Stimulated activated CD4-positive, alpha-beta T cell treated with anti-CD3 and anti-CD28 coated beads, Interleukin-1b, Interleukin-23, amount 100 ng/mL, for 1 hour (primary cell): ENCODE data around the gene ZBTB16.
A peak's percentile ranks its signal among the peaks of the same experiment; 100 is the strongest.

Source experiments
- DNase-seq, 2 donors: peaks; one replicate each; pipeline ENCODE4 v3.0.0-alpha.2; 2020; ENCODE audit warnings: low read depth in 2 of 2

The ZBTB16 gene

DNA sequence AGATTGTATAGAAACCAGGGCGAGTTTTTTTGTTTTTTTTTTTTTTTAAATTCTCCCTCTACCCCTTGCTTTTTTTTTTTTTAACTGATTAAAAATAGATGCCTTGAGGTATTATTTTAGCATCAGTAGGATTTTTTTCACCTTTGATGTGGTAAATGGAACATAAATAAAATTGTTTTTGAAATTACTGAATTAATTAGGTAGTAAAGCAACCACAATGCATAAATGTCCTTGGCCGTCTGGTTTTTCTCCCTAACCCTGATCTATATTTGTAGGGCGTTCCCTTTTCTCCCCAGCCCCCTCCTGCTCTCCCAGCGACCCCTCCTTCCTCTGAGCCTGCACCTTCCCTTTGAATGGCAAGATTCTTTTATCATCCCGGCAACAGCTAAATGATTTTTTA lies 107.8 kb downstream of the ZBTB16 start:
- no peak for DNase-seq

DNA sequence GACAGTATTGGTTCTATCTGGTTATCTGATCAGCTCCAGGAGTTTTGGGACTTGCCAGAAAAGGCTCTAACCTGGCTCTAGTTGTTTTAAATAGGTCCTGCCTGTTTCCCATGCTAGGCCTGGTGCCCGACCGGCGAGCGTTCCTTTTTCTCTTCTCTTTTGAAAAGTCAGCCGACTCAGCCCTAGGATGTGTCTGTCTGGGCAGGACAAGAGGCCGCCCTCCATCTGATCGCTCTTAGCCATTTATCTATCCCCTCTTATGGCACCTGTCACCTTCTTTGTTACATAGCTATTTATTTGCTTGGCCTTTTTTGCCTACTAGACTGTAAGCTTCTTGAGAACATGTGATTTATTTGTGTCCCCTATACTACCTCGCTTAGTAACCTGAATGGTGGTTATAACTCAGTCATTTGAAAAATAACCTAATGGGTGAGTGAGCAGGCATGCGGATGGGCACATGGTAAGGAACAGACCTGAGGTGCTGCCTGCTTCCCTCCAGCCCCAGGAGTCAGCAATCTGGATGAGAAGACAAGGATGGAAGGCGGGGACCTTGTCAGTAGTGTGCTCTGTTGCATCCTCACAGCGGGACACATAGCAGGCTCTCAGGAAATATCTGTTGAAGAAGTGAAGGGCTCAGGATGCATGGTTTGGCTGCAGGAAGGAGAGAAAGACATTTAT lies 108.4 kb downstream of the ZBTB16 start:
- DNase-seq: no peak

DNA sequence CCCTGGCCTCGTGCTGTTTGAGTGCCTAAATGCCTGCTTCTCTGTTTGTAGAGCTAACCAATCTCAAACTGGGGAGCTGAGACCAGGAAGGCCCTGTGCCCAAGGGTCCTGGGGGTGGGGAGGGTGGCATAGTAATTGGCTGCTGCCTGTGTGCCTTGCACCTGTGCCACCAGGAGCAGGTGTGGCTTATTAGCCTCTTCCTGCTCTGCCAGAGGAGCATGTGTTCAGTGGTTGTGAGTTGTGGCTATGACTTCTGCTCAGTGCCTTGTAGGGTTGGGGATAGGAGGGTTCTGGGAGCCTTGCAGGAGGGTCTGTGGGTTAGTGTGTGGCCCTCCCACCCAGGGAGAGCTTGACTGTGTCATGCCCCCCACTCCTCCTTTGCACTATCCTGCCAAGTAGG lies 109.2 kb downstream of the ZBTB16 start:
- DNase-seq: no peak

DNA sequence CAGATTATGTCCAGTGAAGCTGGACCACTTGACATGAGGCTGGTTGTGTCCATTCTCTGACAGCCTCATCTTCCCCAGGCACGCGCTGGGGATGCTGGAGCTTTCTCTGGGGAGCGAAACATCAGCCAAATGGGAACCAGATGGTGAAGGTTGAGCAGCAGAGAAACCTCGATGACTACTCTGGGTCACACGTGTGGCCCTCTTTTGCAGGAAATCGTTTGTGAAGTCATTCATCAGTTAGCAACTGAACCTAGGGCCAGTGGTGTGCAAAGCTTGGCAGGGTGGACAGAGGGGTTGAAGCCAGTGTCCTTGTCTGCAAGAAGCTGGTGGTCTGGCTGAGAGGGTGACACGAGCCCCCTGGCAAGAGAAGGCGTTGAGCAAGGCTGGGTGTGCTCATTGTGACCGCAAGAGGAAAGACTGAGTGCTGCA lies 109.8 kb downstream of the ZBTB16 start:
- DNase-seq: no peak

DNA sequence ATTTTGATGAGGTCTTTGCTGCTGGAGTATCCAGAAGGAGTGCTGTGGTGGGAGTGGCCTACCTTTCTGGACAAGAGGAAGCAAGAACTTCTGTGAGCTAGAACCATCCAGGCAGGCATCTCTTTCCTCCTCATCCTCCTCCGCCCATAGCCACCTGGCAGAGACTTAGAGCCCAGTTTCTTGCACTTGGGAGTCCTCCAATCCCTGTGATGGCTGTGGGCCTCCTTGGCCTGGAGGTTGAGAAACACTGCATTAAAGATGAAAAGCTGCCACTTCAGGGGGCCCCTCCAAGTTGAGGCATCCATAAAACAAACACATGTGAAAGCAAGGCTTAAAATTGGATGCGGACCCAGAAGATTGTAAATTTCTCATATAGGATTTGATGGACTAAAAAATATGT lies 110.3 kb downstream of the ZBTB16 start:
- DNase-seq: no peak

DNA sequence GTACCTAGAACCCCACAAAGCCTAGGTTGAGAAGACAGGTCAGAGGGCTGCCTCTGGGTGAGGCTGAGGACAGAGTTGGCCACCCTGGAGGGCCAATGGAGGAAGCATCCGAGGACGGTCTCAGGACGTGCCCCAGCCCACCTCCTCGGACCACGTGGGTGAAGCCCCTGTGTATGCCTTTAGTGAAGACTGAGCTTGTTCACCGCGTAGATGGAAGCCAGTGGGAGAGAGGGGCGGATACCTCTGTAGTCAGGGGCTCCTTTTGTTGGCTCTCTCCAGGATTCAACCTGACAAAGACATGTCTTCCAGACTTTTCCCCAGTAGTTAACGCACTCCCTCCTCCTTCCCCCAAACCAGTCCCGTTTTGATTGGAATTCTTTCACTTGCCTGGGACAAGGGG lies 110.7 kb downstream of the ZBTB16 start:
- DNase-seq: no peak

DNA sequence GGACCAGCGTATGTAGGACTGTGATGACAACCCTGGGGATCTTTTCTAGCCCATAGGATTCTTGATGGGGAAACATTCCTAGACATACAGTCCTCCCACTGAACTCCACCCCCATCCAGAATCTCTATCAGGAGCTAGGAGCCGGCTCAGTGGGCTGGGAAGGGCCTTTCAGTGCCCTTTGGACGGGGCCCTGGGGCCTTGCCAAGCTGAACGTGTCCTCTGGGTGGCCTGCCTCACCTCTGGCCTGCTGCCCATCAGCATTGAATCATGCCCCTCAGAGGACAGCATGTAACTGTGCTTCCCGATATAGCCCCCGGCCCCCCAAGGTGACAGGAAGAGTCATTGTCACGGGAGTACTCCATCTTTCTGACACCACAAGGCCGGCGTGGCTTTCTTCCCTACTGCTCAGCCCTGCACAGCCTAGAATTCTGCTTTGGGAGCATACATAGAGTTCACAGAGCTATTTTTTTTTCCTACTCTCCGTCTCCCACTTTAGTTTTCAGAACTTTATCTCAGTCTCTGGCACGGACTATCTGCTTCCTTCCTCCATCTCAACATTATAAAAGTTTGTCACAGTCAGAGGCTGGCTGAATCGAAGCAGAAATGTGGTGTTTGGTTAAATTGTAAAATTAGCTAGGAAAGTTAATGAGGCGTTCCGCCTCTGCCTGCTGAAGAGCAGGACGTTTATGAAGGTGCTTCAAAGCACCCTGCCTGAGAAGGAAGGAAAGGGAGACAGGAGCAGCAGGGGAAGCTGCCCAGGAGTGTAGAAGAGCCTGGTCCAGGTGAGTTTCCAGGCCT lies 111.9 kb downstream of the ZBTB16 start:
- DNase-seq: no peak

DNA sequence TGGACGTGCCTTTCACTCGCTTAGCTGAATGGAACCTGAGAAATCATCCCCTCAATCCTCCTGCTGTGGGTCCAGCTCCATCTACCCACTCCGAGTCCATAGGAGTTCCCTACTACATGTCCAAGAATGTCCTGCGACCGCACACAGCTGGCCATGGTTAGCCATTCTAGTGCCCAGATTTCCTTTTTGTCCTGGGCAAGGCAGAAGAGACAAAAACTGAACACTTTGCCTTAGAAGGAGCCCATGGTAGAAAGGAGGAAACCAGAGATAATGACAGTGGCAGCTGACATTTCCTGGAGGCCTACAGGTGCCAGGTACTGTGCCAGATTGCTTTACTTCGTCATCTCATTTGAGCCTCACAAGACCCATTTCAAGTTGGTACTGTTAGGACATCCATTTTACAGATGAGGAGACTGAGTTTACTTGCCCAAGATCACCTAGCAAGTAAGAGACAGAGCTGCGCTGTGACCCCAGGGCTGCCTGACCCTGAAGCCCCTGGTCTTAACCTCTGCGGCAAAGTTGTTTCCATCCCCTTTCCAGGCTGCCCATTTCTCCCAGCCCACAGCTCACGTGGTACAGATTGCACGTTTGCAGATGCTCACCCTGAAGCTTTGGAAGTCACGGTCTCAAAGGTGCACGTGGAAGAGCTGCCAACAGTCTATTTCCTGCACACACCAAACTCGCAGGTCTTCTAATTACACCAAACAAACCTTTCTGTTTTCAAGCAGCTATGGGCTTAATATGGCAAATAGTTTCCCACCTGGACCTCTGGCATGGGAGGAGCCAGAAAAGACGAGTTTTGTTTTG lies 112.7 kb downstream of the ZBTB16 start:
- DNase-seq: no peak

DNA sequence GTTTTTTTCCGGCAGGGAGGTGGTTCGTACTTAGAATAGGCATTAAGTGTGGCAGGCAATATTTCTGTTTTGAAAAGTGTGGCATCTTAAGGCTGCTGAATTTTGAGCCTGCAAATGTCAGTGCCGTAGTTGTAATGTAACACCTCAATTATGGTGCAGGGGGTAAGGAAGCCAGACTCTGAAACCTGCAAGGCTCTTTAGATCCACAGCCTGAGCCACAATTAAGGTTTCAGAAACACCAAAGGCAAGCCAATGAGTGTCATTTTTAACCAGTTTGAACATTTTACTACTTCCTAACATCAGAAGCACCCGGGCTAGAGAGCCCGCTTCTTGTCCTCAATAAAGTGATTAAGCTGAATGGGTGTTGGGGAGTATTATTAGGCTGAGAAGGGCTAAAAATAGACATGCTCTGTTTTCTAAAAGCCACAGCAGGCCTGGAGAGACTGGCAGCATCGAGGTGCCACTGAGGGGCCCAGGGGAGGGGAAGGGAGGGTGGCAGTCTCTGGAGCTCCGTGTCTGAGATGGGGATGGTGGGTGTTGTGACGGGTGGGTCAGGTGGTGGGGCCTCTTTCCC lies 113.4 kb downstream of the ZBTB16 start:
- no peak for DNase-seq

DNA sequence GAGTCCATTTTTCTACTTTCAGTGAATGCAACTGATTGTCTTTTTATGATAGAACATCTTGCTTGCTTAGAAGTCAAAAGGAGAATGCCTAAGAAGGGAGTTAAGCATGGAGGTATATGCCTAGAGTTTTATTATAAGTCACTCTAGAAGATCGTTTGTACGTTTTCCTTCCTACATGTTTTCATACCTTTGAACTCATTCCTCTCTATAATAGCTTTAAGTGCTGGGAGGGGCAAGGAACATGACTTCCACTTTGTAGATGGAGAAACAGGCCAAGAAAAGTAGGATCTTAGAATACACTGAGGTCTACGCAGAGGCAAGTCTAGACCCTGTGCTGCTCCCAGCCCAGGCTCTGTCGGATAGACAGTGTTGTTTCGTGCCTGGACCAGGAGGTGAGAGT lies 114.3 kb downstream of the ZBTB16 start:
- no peak for DNase-seq

DNA sequence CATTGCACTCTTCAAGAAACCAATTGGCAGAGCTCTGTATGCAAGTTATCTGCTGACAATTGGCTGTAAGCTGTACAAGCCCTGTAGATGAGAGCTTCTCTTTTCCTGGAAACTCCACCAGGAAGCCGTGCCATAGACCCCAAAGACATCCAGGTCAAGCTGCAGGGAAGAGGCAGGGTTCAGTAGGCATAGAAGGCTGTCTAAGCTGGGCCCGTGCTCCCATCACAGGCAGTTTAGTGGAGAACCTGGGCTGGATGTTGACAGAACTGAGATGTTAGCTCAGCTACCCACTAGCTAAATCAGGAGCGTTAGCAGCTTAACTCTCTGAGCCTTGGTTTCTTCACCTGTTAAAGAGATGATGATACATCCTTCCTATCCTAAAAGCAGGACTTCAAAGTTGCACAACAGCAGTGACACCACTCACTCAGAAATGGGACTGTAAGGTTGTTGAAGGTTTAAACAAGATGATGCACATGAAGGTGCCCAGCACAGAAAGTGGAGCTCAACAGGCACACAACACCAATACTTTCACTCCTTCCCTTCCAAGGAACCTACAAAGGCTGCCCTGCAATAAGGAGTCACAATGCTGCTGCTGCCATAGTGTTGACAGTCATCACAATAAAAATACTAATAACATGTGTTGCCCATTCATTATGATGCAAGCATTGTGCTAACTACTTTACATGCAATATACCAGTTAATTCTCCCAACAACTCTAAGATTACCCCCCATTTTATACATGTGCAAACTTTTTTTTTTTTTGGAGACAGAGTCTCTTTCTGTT lies 115.4 kb downstream of the ZBTB16 start:
- no peak for DNase-seq

DNA sequence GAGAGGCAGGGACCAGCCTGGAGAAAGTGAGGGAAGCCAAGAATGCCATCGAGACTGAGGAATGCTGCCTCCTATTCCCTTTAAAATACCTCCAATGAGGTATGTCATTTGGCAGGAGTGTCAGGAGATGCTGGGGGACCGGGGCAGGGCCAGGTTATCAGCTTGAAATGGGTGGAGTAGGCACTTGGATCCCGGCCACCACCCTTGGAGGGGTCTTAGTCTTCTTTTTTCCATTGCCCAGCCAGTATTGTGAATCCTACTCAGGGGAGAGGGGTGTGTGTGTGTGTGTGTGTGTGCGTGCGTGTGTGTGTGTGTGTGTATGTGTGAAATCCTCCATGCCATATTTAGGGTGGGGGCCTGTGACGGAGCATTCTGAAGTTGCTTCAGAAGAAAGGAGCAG lies 116.2 kb downstream of the ZBTB16 start:
- DNase-seq: no peak

DNA sequence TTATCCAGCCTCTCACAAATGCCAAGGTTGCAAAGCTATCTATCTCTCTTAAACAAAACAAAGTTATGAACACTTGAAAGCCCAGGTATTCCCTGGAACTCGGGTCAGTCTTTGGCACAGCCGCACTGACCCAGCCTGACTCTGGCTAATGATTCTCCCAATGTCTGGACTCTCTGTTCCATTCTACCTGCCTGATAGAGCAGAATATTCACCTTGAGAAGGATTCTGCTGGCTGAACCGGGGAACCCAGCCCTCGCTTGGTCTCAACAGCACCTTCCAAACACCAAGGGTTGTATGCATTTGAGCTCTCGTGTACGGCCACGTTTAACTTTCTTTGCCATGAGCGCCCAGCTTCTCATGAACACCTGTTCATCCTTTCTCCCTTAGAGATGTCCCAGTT lies 116.8 kb downstream of the ZBTB16 start:
- DNase-seq: no peak

DNA sequence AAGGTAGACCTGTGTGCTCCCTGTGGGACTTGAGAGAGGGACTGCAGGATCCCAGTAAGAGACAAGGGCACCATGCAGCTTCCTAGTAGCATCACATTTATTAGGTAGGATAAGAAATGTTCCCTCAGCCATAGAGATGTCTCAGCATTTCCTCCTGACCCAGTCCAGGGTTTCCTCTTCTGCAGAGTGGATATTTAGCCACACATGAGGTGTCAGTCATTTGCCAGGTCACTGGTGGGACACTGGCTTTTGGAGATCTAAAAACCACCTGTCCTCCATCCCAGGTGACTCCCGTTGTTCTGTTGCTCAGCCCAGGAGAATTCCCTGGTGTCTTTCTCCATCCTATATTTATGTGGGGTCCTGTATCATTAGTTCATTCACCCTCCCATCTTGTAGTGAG lies 119.1 kb downstream of the ZBTB16 start:
- DNase-seq: no peak

DNA sequence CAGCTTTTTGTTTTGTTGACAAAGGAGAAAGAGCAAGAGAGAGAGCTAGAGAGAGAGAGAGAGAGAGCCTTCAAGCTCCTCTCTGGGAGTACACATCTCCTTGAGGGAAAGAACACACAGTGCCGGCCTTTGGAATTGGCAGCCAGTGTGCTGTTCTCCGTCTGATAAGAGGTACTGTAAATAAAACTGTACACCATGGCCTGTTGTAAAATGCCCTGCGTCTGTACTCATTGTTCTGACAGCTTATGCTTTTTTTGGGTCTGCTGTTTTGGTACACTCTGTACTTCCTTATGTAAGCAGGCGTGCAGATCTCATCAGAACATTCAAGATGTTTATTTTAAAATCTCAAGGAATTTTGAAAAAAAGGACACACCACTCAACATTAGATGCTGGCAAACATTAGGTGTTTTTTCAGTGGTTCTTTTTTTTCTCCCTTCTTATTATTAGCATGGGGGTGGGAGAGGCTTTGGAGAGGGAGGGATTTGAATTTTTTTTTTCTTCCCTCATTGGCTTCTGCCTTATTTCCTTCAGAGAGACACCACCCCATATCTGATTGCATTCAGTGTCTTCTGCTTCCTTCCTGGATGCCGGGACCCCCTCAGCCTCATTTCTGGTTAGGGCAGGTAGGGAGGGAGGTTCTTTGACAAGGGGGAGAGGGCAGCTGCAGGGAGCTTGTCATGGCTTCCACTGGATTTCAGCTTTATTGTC lies 119.9 kb downstream of the ZBTB16 start:
- DNase-seq: no peak

DNA sequence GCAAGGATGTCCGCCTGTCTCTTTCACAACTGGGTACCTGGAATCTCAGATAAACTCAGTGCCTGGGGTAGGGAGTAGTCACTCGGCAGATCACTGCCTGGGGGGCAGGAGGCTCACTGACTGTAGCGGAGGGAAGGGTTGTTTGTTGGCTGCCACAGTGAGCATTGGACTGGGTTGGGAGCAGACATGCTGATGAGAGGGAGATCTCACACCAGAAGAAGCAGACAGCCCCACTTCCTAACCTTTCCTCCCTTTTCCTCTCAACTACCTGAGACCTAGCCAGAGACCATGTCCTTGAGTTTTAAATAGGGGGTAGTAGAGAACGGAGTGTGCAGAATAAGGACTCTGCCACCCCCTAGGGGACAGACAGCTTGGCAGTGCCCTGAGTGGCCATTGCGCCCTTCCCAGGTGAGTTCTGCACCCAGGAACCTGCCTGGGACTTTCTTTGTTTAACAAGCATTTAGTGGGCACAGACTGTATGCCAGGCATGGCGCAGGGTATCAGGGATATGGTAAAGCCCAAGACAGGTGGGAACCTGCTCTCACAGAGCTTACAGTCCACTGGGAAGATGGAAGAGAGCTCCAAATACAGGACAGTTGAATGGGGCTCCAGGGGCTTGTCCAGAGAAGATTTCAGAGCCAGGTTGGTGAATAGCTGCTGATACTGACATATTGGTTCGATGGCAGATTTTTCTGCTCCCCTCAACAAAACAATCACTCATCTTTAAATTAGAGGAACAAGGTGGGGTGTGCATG lies 121.0 kb downstream of the ZBTB16 start:
- no peak for DNase-seq

DNA sequence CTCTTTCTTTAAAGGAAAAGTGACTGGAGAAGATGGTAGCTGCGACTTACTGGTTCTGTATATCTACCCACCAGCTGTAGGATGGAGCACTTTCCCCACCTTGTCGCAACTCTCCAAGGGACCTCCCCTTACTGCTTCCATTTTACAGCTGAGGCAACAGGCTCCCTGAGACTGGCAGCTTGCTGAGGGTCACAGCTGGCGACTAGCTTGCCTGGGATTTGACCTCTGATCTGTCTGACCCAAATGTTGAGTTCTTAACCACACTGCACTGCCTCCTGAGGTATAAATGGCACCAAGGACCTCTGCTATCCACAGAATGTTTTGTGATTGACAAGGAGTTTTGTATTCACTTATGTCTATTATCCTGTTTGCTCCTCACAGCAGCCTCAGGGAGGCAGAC lies 121.7 kb downstream of the ZBTB16 start:
- DNase-seq: no peak

DNA sequence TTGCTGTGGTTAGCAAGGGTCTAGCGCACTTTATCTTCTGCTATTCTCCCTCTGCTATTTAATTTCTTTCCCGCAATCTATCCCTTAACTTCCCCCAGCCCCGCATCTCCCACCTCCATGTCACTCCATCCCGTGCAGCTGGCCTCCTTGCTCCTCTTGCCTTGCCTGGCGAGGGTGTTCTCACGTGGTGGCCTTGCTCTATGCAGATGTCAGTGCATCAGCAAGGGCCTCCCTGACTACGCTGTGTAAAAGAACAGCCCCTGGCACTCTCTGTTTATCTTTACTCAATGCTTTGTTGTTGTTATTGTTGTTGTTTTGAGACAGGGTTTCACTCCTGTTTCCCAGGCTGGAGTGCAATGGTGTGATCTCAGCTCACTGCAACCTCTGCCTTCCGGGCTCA lies 122.2 kb downstream of the ZBTB16 start:
- DNase-seq: no peak

DNA sequence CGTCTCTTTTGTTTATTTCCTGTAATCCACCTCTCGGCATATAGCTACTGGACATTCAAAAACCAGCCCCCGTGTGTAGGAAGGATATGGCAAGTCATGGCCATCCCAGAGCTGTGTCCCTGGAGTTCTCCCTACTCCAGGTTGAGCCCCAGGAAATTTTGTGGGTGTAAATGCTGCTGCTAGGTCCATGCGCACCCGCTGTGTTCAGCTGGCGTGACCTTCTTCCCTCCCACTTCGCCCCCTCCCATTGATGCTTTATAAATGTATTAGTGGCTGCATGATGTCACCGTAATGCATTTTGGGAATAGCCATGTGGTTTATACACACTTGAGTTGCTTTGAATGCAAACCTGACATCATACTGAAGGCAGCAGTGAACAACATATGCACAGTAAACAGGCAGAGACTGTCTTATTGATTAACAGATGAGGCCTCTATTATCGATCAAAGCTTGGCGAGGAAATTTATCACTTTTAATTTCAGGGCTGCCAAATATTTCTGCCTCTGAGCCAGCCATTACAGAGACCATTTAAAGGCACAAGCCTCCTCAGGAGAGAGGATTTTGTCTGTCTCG lies 123.0 kb downstream of the ZBTB16 start:
- DNase-seq: no peak

DNA sequence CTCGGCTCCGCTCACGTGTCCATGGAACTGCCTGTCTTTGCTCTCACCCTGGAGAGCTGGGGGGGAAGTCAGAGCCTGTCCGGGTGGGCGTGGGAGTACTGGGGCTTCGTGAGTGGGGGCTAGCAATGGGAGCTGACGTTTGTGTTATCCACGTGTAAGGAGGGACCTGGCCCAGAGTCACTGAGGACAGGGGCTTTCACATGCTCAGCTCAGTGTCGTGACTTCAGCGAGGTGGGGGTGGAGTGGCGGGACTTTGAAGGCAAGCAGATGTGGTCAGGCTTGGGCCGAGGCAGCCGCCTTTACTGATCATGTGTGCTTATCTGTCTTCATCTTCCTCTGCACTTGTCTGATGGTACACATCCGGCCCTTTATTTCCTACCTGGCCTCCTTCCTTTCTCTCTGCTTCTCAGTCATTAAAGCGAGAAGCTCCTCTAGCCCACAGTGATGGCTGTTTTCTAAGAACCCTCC lies 123.6 kb downstream of the ZBTB16 start:
- peak; percentile 24 to 34 for DNase-seq
